Measurements from ENCODE around the gene ZFPM1.

GRCh38 chr16:88502371-88502770 is 49.3 kb downstream of the ZFPM1 start:
- no peak for TF ChIP-seq POLR2A (IDR thresholded peaks at IDR 0.05)
- TF ChIP-seq, protein P1, sequence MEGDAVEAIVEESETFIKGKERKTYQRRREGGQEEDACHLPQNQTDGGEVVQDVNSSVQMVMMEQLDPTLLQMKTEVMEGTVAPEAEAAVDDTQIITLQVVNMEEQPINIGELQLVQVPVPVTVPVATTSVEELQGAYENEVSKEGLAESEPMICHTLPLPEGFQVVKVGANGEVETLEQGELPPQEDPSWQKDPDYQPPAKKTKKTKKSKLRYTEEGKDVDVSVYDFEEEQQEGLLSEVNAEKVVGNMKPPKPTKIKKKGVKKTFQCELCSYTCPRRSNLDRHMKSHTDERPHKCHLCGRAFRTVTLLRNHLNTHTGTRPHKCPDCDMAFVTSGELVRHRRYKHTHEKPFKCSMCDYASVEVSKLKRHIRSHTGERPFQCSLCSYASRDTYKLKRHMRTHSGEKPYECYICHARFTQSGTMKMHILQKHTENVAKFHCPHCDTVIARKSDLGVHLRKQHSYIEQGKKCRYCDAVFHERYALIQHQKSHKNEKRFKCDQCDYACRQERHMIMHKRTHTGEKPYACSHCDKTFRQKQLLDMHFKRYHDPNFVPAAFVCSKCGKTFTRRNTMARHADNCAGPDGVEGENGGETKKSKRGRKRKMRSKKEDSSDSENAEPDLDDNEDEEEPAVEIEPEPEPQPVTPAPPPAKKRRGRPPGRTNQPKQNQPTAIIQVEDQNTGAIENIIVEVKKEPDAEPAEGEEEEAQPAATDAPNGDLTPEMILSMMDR (IDR thresholded peaks at IDR 0.05): no peak
- TF ChIP-seq POLR2AphosphoS5 (IDR thresholded peaks at IDR 0.05): no peak
